Measurements from ENCODE around the gene NOS1AP. TPM values are rescaled to one million over a fixed set of nuclear protein-coding genes. Genes with fewer than 3 reads are reported as not detected.

The NOS1AP gene
- total and polyA plus RNA-seq, 2 experiments from 2014 or later: 5.8 to 6.6 TPM

GRCh38 chr1:162171111-162171510 lies 101.6 kb downstream of the NOS1AP start (continued):
- TF ChIP-seq ZNF462 (CRISPR knock-in tag; IDR thresholded peaks at IDR 0.05) (no peak), EZH2phosphoT487 (IDR thresholded peaks at IDR 0.05; ENCODE audit: unreplicated experiment) (no peak), JUNB (IDR thresholded peaks at IDR 0.05; ENCODE audit: unreplicated experiment) (no peak), EZH2 (IDR thresholded peaks at IDR 0.05; ENCODE audit: low read depth, unreplicated experiment) (no peak), CREB1 (CRISPR knock-in tag; IDR thresholded peaks at IDR 0.05; ENCODE audit: low read depth) (no peak), ETS1 (IDR thresholded peaks at IDR 0.05) (no peak), CTCF (conservative IDR thresholded peaks at IDR 0.05; ENCODE audit: low read depth in 2 of 2) (no peak), ZNF331 (CRISPR knock-in tag; IDR thresholded peaks at IDR 0.05; ENCODE audit: low read depth) (no peak)
